Effector memory CD4-positive, alpha-beta T cell (primary cell): Measurements from ENCODE around the gene GFRA4.

Experiments
- DNase-seq, 3 donors: peaks; one replicate each; pipeline ENCODE4 v3.0.0-alpha.2; 2020
- H3K27ac ChIP-seq: 2 replicates; pipeline ENCODE4 v1.7.0; 2013; ENCODE audit warnings: mild to moderate bottlenecking, low read length, moderate library complexity; ENCODE audit not compliant: insufficient read depth, poor library complexity, severe bottlenecking
- H3K27me3 ChIP-seq: replicated peaks from 2 replicates; pipeline ENCODE4 v1.7.0; 2013; ENCODE audit warnings: mild to moderate bottlenecking, low read length; ENCODE audit not compliant: insufficient read depth, control insufficient read depth, poor library complexity, severe bottlenecking
- H3K36me3 ChIP-seq: 2 replicates; pipeline ENCODE4 v1.7.0; 2013; ENCODE audit warnings: mild to moderate bottlenecking, low read length, moderate library complexity; ENCODE audit not compliant: control insufficient read depth, insufficient read depth
- H3K4me1 ChIP-seq: 2 replicates; pipeline ENCODE4 v1.7.0; 2013; ENCODE audit warnings: low read length, mild to moderate bottlenecking; ENCODE audit not compliant: control insufficient read depth, insufficient read depth, poor library complexity, severe bottlenecking
- H3K4me3 ChIP-seq: 2 replicates; pipeline ENCODE4 v1.7.0; 2013; ENCODE audit warnings: low read length, low read depth, mild to moderate bottlenecking; ENCODE audit not compliant: insufficient read depth, poor library complexity, severe bottlenecking
- H3K9me3 ChIP-seq: 2 replicates; pipeline ENCODE4 v1.7.0; 2013; ENCODE audit warnings: mild to moderate bottlenecking, low read length, moderate library complexity; ENCODE audit not compliant: control insufficient read depth

GFRA4 gene

GRCh38 chr20:3693376-3693775, 30.2 kb upstream of the GFRA4 start:
- Histone ChIP-seq H3K36me3 (no peaks in the 10 kb centered on the region), H3K9me3 (no peaks in the 10 kb centered on the region), H3K4me1 (no peaks in the 10 kb centered on the region), H3K27me3 (no peaks in the 10 kb centered on the region), H3K4me3 (no peak overlapping the region), H3K27ac (no peak overlapping the region)
- DNase-seq: no peak

- Histone ChIP-seq H3K27ac (no peak overlapping the region), H3K9me3 (no peaks in the 10 kb centered on the region), H3K4me3 (no peak overlapping the region), H3K27me3 (no peaks in the 10 kb centered on the region), H3K4me1 (no peaks in the 10 kb centered on the region), H3K36me3 (no peaks in the 10 kb centered on the region)
- no peak for DNase-seq
These were observed 29.6 kb upstream of the GFRA4 start for GRCh38 chr20:3692706-3693294.

- Histone ChIP-seq H3K4me3 (no peak overlapping the region), H3K4me1 (no peaks in the 10 kb centered on the region), H3K9me3 (no peaks in the 10 kb centered on the region), H3K27ac (no peak overlapping the region), H3K36me3 (no peaks in the 10 kb centered on the region), H3K27me3 (no peaks in the 10 kb centered on the region)
- DNase-seq: no peak
These were observed 28.7 kb upstream of the GFRA4 start for GRCh38 chr20:3691897-3692296.

- H3K27me3 ChIP-seq: no peaks in the 10 kb centered on the region
- no peaks in the 10 kb centered on the region for H3K9me3 ChIP-seq
These were observed 28.1 kb upstream of the GFRA4 start for GRCh38 chr20:3691306-3691705.

DNA sequence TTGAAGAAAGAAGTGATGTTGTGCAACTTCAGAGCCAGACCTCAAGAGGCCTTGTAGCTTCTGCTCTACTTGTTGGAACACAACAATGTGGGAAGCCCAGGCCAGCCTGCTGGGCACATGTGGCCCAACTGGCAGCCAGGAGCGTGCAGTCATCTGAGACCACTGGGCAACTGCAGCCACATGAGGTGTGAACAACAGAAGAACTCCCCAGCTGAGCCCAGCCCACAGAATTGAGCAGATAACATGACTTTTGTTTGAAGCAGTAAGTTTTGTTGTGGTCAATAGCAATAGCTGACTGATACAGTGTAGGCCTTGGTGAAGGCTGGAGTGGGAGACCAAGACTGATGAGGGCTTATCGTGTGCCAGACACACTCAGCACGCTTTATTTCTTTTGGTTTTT, 27.2 kb upstream of the GFRA4 start:
- H3K27ac ChIP-seq: no peak overlapping the region
- H3K4me3 ChIP-seq: no peak overlapping the region
- DNase-seq: no peak
- H3K9me3 ChIP-seq: no peaks in the 10 kb centered on the region
- no peaks in the 10 kb centered on the region for H3K27me3 ChIP-seq
- no peaks in the 10 kb centered on the region for H3K4me1 ChIP-seq
- no peaks in the 10 kb centered on the region for H3K36me3 ChIP-seq

More at GRCh38 chr20:3691306-3691705, 28.1 kb upstream of the GFRA4 start:
- no peak for DNase-seq
- Histone ChIP-seq H3K4me3 (no peak overlapping the region), H3K36me3 (no peaks in the 10 kb centered on the region), H3K4me1 (no peaks in the 10 kb centered on the region), H3K27ac (no peak overlapping the region)

- H3K27ac ChIP-seq: no peak overlapping the region
- H3K4me1 ChIP-seq: no peaks in the 10 kb centered on the region
- H3K36me3 ChIP-seq: no peaks in the 10 kb centered on the region
- no peaks in the 10 kb centered on the region for H3K9me3 ChIP-seq
- no peak for DNase-seq
- H3K27me3 ChIP-seq: no peaks in the 10 kb centered on the region
- H3K4me3 ChIP-seq: no peak overlapping the region
These were observed 26.8 kb upstream of the GFRA4 start for GRCh38 chr20:3689978-3690377.

GRCh38 chr20:3687655-3688054, 24.5 kb upstream of the GFRA4 start:
- Histone ChIP-seq H3K36me3 (no peaks in the 10 kb centered on the region), H3K27ac (no peak overlapping the region), H3K9me3 (no peaks in the 10 kb centered on the region), H3K4me1 (no peaks in the 10 kb centered on the region), H3K27me3 (peaks cover 3% of the 10 kb centered on the region), H3K4me3 (no peak overlapping the region)
- no peak for DNase-seq

DNA sequence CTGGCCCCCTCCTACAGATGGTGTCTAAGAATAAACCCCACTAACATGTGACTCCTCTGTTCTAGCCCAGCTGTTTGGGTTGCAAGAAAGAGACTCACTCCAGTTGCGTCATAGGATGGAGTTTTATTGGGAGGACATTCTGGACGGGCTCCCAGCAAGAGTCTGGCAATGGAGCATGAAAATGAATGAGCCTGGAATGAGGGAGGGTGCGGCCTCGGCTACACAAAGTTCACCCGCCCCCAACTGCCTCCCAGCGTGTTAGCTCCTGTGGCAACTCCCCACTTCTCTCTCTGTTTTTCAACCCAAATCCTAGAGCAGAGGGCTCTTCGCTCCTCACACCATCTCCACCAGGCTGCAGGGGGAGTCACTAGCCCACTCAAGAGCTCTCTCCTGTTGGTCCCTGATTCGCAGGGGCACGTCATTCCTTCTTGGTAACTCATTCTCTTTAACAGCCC, 23.7 kb upstream of the GFRA4 start:
- no peak overlapping the region for H3K4me3 ChIP-seq
- H3K4me1 ChIP-seq: peaks cover 3% of the 10 kb centered on the region
- DNase-seq: no peak
- no peak overlapping the region for H3K27ac ChIP-seq
- H3K9me3 ChIP-seq: no peaks in the 10 kb centered on the region
- peaks cover 9% of the 10 kb centered on the region for H3K27me3 ChIP-seq
- no peaks in the 10 kb centered on the region for H3K36me3 ChIP-seq

- no peaks in the 10 kb centered on the region for H3K9me3 ChIP-seq
- H3K27me3 ChIP-seq: peaks cover 12% of the 10 kb centered on the region
- no peak overlapping the region for H3K27ac ChIP-seq
- DNase-seq: no peak
- H3K36me3 ChIP-seq: no peaks in the 10 kb centered on the region
- H3K4me1 ChIP-seq: peaks cover 6% of the 10 kb centered on the region
- H3K4me3 ChIP-seq: no peak overlapping the region
These were observed 23.2 kb upstream of the GFRA4 start for GRCh38 chr20:3686421-3686820.

- Histone ChIP-seq H3K27me3 (peaks cover 18% of the 10 kb centered on the region), H3K4me1 (peaks cover 6% of the 10 kb centered on the region), H3K36me3 (no peaks in the 10 kb centered on the region), H3K4me3 (no peak overlapping the region), H3K9me3 (no peaks in the 10 kb centered on the region), H3K27ac (no peak overlapping the region)
- DNase-seq: no peak
These were observed 22.1 kb upstream of the GFRA4 start for GRCh38 chr20:3685341-3685740.
